Spinal cord (tissue), 10 donors: ENCODE results near the gene ENOX2. TPM values are rescaled to one million over a fixed set of nuclear protein-coding genes. Genes with fewer than 3 reads are reported as not detected.

Experiments
- DNase-seq, 6 donors: peaks; one replicate each; pipeline versions ENCODE4 v3.0.0 to v3.0.0-alpha.2; 2013 to 2015; ENCODE audit warnings: low spot score in 6 of 6, low read depth in 4 of 6
- H3K27ac ChIP-seq: one replicate; pipeline ENCODE4 v1.5.1; 2013; ENCODE audit warnings: low read depth, low read length, control low read depth
- H3K27me3 ChIP-seq: one replicate; pipeline ENCODE4 v1.6.1; 2013; ENCODE audit warnings: low read length; ENCODE audit not compliant: control insufficient read depth, insufficient read depth
- H3K36me3 ChIP-seq: one replicate; pipeline ENCODE4 v1.6.1; 2013; ENCODE audit warnings: low read length; ENCODE audit not compliant: control insufficient read depth, insufficient read depth
- H3K4me1 ChIP-seq: one replicate; pipeline ENCODE4 v1.6.1; 2013; ENCODE audit warnings: low read length; ENCODE audit not compliant: control insufficient read depth, insufficient read depth
- H3K4me3 ChIP-seq: one replicate; pipeline ENCODE4 v1.5.1; 2013; ENCODE audit warnings: low read depth, low read length, control low read depth
- H3K9me3 ChIP-seq: one replicate; pipeline ENCODE4 v1.6.1; 2013; ENCODE audit warnings: low read length; ENCODE audit not compliant: control insufficient read depth, insufficient read depth
- WGBS: methylation state at CpG from one replicate; pipeline ENCODE4 v1.1.5; 2013; ENCODE audit warnings: missing lambda C conversion rate; ENCODE audit not compliant: insufficient coverage; 5-methylcytosine and 5-hydroxymethylcytosine counted together
- polyA plus RNA-seq, 2 donors: library from polyadenylated mRNA; unstranded; fragments of 120-200 nt; gene quantifications; one replicate each; pipeline ENCODE4 v1.2.1, GENCODE V29; 2013; ENCODE audit not compliant: insufficient read length in 2 of 2
- total RNA-seq, 2 donors: library from RNA; depleted of rRNA in 1 of 2; stranded (reverse); fragments of 120-200 nt in 1 of 2; fragments of >200 nt in 1 of 2; gene quantifications; one replicate each; pipeline versions ENCODE4 v1.2.3 to v1.2.4, GENCODE V29; 2013 to 2014
- donor health status: healthy.

Gene ENOX2
- total and polyA plus RNA-seq, 4 donors, result 6.1 to 16.6 (median 13.3) TPM

DNA sequence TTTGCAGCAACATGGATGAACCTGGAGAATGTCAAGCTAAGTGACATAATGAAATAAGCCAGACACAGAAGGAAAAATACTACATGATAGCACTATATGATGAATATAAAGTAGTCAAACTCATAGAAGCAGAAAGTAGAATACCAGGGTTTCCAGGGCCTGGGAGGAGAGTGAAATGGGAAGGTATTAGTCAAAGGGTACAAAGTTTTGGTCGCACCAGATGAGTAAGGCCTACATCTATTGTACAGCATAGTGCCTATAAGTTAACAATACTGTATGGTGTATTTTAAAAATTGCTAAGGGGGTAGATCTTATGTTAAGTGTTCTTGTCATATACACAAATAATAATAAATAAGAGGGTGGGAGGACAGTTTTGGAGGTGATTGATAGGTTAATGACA lies 41.5 kb downstream of the ENOX2 start:
- WGBS, result no CpG with 5 or more reads among the region's 1 CpG
- Histone ChIP-seq H3K4me1 (no peaks in the 10 kb centered on the region), H3K36me3 (no peaks in the 10 kb centered on the region), H3K4me3 (no peak overlapping the region), H3K27me3 (no peaks in the 10 kb centered on the region), H3K27ac (no peak overlapping the region), H3K9me3 (no peaks in the 10 kb centered on the region)
- DNase-seq, result no peak

DNA sequence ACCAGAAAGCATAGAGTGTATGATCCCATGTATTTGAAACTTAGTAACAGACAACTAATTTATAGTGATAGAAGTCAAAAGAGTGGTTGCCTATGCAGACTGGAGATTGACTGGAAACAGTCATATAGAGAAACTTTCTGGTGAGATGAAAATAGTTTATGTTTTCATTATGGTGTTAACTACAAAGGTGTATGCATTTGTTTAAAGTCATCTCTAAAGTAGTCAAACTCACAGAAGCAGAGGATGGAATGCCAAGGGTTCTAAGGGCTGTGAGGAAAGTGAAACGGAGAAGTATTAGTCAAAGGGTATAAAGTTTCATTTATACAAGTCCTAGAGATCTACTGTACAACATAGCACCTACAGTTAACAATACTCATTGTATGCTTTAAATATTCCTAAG lies 45.8 kb downstream of the ENOX2 start:
- Histone ChIP-seq H3K4me1 (no peaks in the 10 kb centered on the region), H3K27ac (no peak overlapping the region), H3K9me3 (peaks cover 1% of the 10 kb centered on the region), H3K27me3 (no peaks in the 10 kb centered on the region), H3K4me3 (no peak overlapping the region), H3K36me3 (no peaks in the 10 kb centered on the region)
- no peak for DNase-seq
- WGBS, result no CpG with 5 or more reads among the region's 1 CpG

- peaks cover 1% of the 10 kb centered on the region for H3K9me3 ChIP-seq
- H3K27ac ChIP-seq, result no peak overlapping the region
- DNase-seq, result peak in 1 of 6 donors; percentile 6
- 80% methylated on average over 2 of the region's 3 CpGs for WGBS
- no peak overlapping the region for H3K4me3 ChIP-seq
- H3K36me3 ChIP-seq, result no peaks in the 10 kb centered on the region
- H3K4me1 ChIP-seq, result no peaks in the 10 kb centered on the region
- no peaks in the 10 kb centered on the region for H3K27me3 ChIP-seq
These were observed 51.4 kb downstream of the ENOX2 start for GRCh38 chrX:130851569-130851968.

- no peaks in the 10 kb centered on the region for H3K36me3 ChIP-seq
- H3K4me3 ChIP-seq, result no peak overlapping the region
- no peaks in the 10 kb centered on the region for H3K9me3 ChIP-seq
- no peaks in the 10 kb centered on the region for H3K4me1 ChIP-seq
- WGBS, result no CpG with 5 or more reads among the region's 2 CpGs
- H3K27me3 ChIP-seq, result no peaks in the 10 kb centered on the region
- no peak for DNase-seq
- no peak overlapping the region for H3K27ac ChIP-seq
These were observed 54.2 kb downstream of the ENOX2 start for GRCh38 chrX:130848763-130849162.

DNA sequence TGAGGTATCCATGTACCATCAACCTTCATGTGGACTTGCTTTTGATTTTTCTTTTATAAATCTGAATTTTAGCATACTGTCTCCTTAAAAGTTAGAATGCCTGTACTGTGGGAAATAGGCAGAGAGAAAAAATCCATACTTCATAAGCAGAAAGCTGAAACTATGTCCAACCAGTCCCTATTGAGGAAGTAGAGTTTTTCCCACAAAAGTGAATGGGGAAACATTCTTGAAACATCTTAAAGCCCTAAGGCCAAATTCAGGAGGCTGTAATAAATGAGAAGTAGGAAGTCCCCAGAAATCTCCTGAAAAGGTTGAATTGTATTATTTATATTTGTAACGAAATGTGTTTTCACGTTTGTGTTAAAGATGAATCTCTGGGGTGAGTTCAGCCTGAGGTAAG lies 56.3 kb downstream of the ENOX2 start:
- H3K36me3 ChIP-seq, result no peaks in the 10 kb centered on the region
- no peak overlapping the region for H3K4me3 ChIP-seq
- no peaks in the 10 kb centered on the region for H3K4me1 ChIP-seq
- WGBS, result no CpG with 5 or more reads among the region's 2 CpGs
- no peaks in the 10 kb centered on the region for H3K27me3 ChIP-seq
- no peaks in the 10 kb centered on the region for H3K9me3 ChIP-seq
- DNase-seq, result no peak
- H3K27ac ChIP-seq, result no peak overlapping the region

- Histone ChIP-seq H3K27ac (no peak overlapping the region), H3K4me1 (no peaks in the 10 kb centered on the region), H3K4me3 (no peak overlapping the region), H3K36me3 (no peaks in the 10 kb centered on the region), H3K27me3 (peaks cover 2% of the 10 kb centered on the region), H3K9me3 (no peaks in the 10 kb centered on the region)
- WGBS, result 10% methylated on average over 1 of the region's 3 CpGs
- peak in 1 of 6 donors; percentile 42 for DNase-seq
These were observed 61.2 kb downstream of the ENOX2 start for GRCh38 chrX:130841776-130842175.

DNA sequence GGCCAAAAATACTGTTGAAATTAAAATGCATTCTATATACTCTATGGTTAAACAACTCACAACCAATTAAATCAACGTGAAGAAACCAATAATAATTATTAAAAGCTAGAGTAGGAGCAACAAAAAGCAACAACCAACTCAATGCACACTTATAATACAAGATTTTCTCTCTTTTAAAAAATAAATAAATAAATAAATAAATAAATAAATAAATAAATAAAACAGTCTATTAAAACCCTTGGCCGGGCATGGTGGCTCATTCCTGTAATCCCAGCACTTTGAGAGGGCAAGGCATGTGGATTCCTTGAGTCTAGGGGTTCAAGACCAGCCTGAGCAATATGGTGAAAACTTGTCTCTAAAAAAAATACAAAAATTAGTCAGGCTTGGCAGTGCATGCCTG lies 62.7 kb downstream of the ENOX2 start:
- no peaks in the 10 kb centered on the region for H3K9me3 ChIP-seq
- H3K4me3 ChIP-seq, result no peak overlapping the region
- no peak for DNase-seq
- H3K27me3 ChIP-seq, result peaks cover 2% of the 10 kb centered on the region
- H3K4me1 ChIP-seq, result no peaks in the 10 kb centered on the region
- no peaks in the 10 kb centered on the region for H3K36me3 ChIP-seq
- WGBS, result 67% methylated on average over 1 of the region's 2 CpGs
- no peak overlapping the region for H3K27ac ChIP-seq

DNA sequence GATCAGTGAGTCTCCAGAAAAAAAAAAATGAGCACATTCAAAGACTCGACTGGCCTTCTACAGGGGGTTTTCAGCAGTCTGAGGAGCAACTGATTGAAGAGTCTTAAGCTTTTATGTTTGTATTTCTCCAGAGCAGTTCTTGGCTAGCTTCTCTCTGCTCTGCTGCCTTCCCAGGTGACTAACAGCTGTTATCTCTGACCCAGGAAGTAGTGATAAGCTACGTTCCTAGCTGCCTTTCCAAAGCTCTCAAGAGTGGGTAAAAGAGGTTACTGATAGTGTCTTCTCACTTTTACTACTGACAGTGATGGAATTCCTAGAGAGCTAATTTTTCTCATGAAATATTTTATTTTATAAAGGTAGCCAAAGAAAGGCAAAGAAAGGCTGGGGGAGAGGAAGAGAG lies 66.6 kb downstream of the ENOX2 start:
- no peak for DNase-seq
- no peaks in the 10 kb centered on the region for H3K36me3 ChIP-seq
- no peaks in the 10 kb centered on the region for H3K4me1 ChIP-seq
- peaks cover 7% of the 10 kb centered on the region for H3K27me3 ChIP-seq
- H3K27ac ChIP-seq, result no peak overlapping the region
- H3K4me3 ChIP-seq, result no peak overlapping the region
- no CpG with 5 or more reads among the region's 2 CpGs for WGBS
- no peaks in the 10 kb centered on the region for H3K9me3 ChIP-seq

DNA sequence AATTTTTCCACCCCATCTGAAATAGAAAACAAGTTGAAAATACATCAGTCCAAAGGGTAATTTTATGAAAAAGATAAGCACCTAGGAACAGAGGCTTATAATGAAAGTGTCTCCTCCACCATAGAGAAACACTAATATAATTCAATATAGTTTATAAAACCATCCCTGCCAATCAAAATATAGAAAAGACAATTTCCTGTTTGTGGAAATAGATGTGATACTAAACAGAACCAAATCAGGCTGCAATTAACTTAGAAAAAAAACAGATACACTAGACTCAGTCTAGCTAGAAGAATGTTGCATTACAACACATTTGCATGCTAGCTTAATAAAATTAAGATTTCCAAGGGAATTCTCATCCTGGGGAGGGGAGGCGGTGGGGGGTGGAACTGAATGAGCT lies 68.2 kb downstream of the ENOX2 start:
- WGBS, result no CpG with 5 or more reads among the region's 1 CpG
- Histone ChIP-seq H3K4me3 (no peak overlapping the region), H3K4me1 (no peaks in the 10 kb centered on the region), H3K27me3 (peaks cover 7% of the 10 kb centered on the region), H3K27ac (no peak overlapping the region), H3K9me3 (no peaks in the 10 kb centered on the region), H3K36me3 (no peaks in the 10 kb centered on the region)
- no peak for DNase-seq

GRCh38 chrX:130834149-130834548 lies 68.9 kb downstream of the ENOX2 start:
- H3K27me3 ChIP-seq, result peaks cover 7% of the 10 kb centered on the region
- no peak for DNase-seq
- H3K27ac ChIP-seq, result no peak overlapping the region
- H3K4me1 ChIP-seq, result no peaks in the 10 kb centered on the region
- no peak overlapping the region for H3K4me3 ChIP-seq
- no peaks in the 10 kb centered on the region for H3K36me3 ChIP-seq
- WGBS, result no CpG with 5 or more reads among the region's 1 CpG
- H3K9me3 ChIP-seq, result no peaks in the 10 kb centered on the region
